Loucy (cell line): ENCODE data around the gene ACVR1B.
A peak's percentile ranks its signal among the peaks of the same experiment; 100 is the strongest.

Experiments used
- H2AFZ ChIP-seq: fragments of 200-600 bp; sonication (generic); 2 replicates; pipeline ENCODE4 v1.6.0; 2016; ENCODE audit warnings: antibody characterized with exemption, mild to moderate bottlenecking, low read length, moderate library complexity
- H3F3A ChIP-seq: fragments of 200-600 bp; 2 replicates; pipeline ENCODE4 v1.6.0; 2016; ENCODE audit warnings: antibody characterized with exemption, low read depth, mild to moderate bottlenecking
- H3K27me3 ChIP-seq: fragments of 200-600 bp; sonication (generic); 2 replicates; pipeline ENCODE4 v1.6.1; 2014; ENCODE audit warnings: low read length, mild to moderate bottlenecking; ENCODE audit not compliant: insufficient read depth, poor library complexity, severe bottlenecking
- H3K36me3 ChIP-seq: fragments of 200-600 bp; sonication (generic); 2 replicates; pipeline ENCODE4 v1.6.1; 2016; ENCODE audit warnings: low read length; ENCODE audit not compliant: insufficient read depth
- H3K4me1 ChIP-seq: fragments of 200-600 bp; sonication (generic); 2 replicates; pipeline ENCODE4 v1.5.1; 2014; ENCODE audit warnings: low read length, mild to moderate bottlenecking; ENCODE audit not compliant: insufficient read depth, poor library complexity, severe bottlenecking
- H3K4me2 ChIP-seq: fragments of 200-600 bp; sonication (generic); 2 replicates; pipeline ENCODE4 v1.6.0; 2014; ENCODE audit warnings: antibody characterized with exemption, low read length, low read depth, mild to moderate bottlenecking; ENCODE audit not compliant: poor library complexity, severe bottlenecking
- H3K4me3 ChIP-seq: fragments of 200-600 bp; sonication (generic); 2 replicates; pipeline ENCODE4 v1.5.1; 2014; ENCODE audit warnings: low read length, mild to moderate bottlenecking, mixed read lengths; ENCODE audit not compliant: poor library complexity, severe bottlenecking
- H3K79me2 ChIP-seq: fragments of 200-600 bp; sonication (generic); 2 replicates; pipeline ENCODE4 v1.6.1; 2014; ENCODE audit warnings: low read length; ENCODE audit not compliant: insufficient read depth
- H3K9ac ChIP-seq: fragments of 200-600 bp; sonication (generic); 2 replicates; pipeline ENCODE4 v1.6.0; 2014; ENCODE audit warnings: mild to moderate bottlenecking, low read depth, low read length, moderate library complexity; ENCODE audit not compliant: poor library complexity, severe bottlenecking
- H3K9me2 ChIP-seq: fragments of 200-600 bp; sonication (generic); replicated peaks from 2 replicates; pipeline ENCODE4 v1.6.1; 2016; ENCODE audit warnings: low read depth, low read length, mixed read lengths
- H3K9me3 ChIP-seq: fragments of 200-600 bp; sonication (generic); 2 replicates; pipeline ENCODE4 v1.6.1; 2014; ENCODE audit warnings: mild to moderate bottlenecking, antibody characterized with exemption, low read length, low read depth; ENCODE audit not compliant: insufficient read depth
- H4K20me1 ChIP-seq: fragments of 200-600 bp; sonication (generic); 2 replicates; pipeline ENCODE4 v1.6.0; 2014; ENCODE audit warnings: antibody characterized with exemption, low read length, mild to moderate bottlenecking; ENCODE audit not compliant: insufficient read depth, poor library complexity, severe bottlenecking
- EZH2phosphoT487 ChIP-seq: fragments of 200-600 bp; IDR thresholded peaks from 2 replicates; pipeline ENCODE4 v1.6.1; 2018; ENCODE audit warnings: antibody characterized with exemption, mild to moderate bottlenecking, moderate library complexity, borderline replicate concordance
- TF ChIP-seq, protein P1 (sequence below): fragments of 200-600 bp; sonication (generic); conservative IDR thresholded peaks from 2 replicates; pipeline ENCODE4 v1.5.1; 2014; ENCODE audit warnings: mild to moderate bottlenecking, antibody characterized with exemption, low read length

Gene ACVR1B

DNA sequence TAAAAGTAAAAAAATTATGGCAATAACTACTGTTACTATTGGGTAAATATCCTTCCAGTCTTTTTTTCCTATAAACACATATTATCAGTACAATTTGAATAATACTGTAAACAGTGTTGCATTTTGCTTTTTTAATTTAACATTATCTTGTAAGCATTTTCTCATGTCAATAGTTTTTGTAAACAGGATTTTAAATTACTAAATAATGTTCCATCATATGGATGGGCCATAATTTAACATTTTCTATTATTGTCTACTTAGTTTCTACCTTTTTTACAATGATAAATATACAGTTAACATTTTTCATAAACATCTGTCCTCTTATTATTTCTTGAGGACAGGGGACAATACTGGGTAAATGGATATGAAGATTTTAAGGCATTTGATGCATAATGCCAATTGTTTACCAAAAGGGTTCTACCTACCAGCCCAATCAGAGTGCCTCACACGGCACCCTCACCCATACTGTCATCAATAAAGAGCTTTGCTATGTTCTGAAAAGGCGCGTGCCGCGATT, 759 bp upstream of the ACVR1B start:
- no peaks in the 10 kb centered on the region for H3F3A ChIP-seq
- H3K4me1 ChIP-seq = peaks cover 51% of the 10 kb centered on the region
- peak overlapping the region; percentile 98 for H3K4me2 ChIP-seq
- TF ChIP-seq EZH2phosphoT487 = no peak
- TF ChIP-seq, protein P1, sequence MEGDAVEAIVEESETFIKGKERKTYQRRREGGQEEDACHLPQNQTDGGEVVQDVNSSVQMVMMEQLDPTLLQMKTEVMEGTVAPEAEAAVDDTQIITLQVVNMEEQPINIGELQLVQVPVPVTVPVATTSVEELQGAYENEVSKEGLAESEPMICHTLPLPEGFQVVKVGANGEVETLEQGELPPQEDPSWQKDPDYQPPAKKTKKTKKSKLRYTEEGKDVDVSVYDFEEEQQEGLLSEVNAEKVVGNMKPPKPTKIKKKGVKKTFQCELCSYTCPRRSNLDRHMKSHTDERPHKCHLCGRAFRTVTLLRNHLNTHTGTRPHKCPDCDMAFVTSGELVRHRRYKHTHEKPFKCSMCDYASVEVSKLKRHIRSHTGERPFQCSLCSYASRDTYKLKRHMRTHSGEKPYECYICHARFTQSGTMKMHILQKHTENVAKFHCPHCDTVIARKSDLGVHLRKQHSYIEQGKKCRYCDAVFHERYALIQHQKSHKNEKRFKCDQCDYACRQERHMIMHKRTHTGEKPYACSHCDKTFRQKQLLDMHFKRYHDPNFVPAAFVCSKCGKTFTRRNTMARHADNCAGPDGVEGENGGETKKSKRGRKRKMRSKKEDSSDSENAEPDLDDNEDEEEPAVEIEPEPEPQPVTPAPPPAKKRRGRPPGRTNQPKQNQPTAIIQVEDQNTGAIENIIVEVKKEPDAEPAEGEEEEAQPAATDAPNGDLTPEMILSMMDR = no peak
- peaks cover 45% of the 10 kb centered on the region for H3K79me2 ChIP-seq
- peak overlapping the region; percentile 100 for H2AFZ ChIP-seq
- H3K4me3 ChIP-seq = peak overlapping the region; percentile 91
- H3K9me3 ChIP-seq = no peaks in the 10 kb centered on the region
- H3K9ac ChIP-seq = peak overlapping the region; percentile 76
- no peaks in the 10 kb centered on the region for H3K36me3 ChIP-seq
- H3K27me3 ChIP-seq = peaks cover 5% of the 10 kb centered on the region
- peaks cover 6% of the 10 kb centered on the region for H4K20me1 ChIP-seq
- no peaks in the 10 kb centered on the region for H3K9me2 ChIP-seq

DNA sequence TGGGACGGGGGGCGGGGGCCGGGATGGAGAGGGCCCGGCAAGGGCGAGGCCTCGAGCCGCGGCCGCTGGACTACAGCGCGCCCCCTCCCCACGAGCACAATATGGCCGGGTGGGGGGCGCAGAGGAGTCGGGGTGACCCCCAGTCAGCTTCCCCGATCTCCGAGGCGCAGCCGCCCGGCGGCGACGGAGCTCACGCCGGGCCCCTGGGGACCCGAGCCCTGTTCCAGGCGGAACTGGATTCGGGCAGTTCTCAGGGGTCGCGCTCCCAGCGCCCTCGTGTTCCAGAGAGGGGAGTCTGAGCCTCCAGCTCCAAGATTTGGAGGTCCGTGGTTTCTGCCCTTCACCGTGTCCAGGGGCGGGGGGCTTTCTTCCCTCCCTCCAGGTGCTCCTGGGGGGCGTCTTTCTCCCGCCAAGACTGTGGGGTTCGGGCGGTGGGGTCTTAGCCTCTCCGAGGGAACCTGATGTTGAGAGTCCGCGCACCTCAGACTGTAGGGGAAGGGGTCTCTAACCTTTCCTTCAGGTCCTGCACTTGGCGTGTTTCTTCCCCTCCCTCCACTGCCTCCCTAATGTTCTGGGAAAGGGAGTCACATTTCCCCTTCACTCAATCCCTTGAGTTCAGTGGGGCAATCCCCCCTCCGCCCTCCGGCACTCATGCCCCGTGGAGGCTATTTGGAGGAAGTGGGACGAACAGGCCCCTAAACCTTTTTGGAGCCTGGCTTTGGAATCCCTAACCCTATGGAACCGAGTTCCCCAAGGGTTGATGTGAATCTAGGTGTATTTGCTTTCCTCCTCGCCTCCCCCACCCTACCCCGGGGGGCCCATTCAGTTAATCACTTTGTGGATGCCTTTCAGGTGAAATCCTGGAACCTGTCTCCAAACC, 584 bp downstream of the ACVR1B start:
- H3F3A ChIP-seq = no peaks in the 10 kb centered on the region
- peak overlapping the region; percentile 77 for H2AFZ ChIP-seq
- no peak for TF ChIP-seq EZH2phosphoT487
- TF ChIP-seq, protein P1 = no peak
- H3K4me2 ChIP-seq = peak overlapping the region; percentile 80
- H3K27me3 ChIP-seq = peaks cover 5% of the 10 kb centered on the region
- H3K4me3 ChIP-seq = peak overlapping the region; percentile 99
- no peaks in the 10 kb centered on the region for H3K9me3 ChIP-seq
- H3K79me2 ChIP-seq = peaks cover 58% of the 10 kb centered on the region
- no peaks in the 10 kb centered on the region for H3K36me3 ChIP-seq
- peaks cover 13% of the 10 kb centered on the region for H4K20me1 ChIP-seq
- peaks cover 58% of the 10 kb centered on the region for H3K4me1 ChIP-seq
- peak overlapping the region; percentile 98 for H3K9ac ChIP-seq
- no peaks in the 10 kb centered on the region for H3K9me2 ChIP-seq

DNA sequence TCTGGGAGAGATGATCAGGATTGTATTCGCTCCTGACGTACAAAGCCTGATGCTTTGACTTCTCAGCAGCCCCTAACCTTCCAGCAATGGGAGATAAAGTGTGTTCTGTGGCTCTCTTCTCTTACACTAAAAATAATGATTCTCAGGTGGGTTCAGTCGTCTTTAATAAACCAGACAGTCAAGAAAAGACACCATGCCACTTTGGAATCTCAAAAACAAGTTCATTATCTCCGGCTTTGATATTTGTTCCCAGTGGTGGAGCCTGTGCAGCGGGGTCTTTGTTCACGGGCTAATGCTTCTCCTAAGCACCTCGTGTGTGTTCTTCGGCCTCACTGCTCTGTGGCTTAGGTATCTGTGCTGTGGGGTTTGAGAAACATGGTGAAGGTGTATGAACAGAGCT, 1.6 kb downstream of the ACVR1B start:
- H3K9ac ChIP-seq = peak overlapping the region; percentile 98

More for the DNA sequence above, 1.6 kb downstream of the ACVR1B start:
- Histone ChIP-seq H3K9me2 (no peaks in the 10 kb centered on the region), H3K79me2 (peaks cover 68% of the 10 kb centered on the region), H3K9me3 (no peaks in the 10 kb centered on the region), H3K27me3 (peaks cover 5% of the 10 kb centered on the region), H4K20me1 (peaks cover 13% of the 10 kb centered on the region), H3K4me3 (peak overlapping the region; percentile 99), H2AFZ (no peak overlapping the region), H3F3A (no peaks in the 10 kb centered on the region), H3K36me3 (no peaks in the 10 kb centered on the region), H3K4me2 (peak overlapping the region; percentile 80), H3K4me1 (peaks cover 61% of the 10 kb centered on the region)
- TF ChIP-seq, protein P1 = no peak
- no peak for TF ChIP-seq EZH2phosphoT487
